Lung microvascular endothelial cell (primary cell): ENCODE measurements around the gene SDK1. TPM values are rescaled to one million over a fixed set of nuclear protein-coding genes. Genes with fewer than 3 reads are reported as not detected.

Experiments used
- DNase-seq, 2 donors: peaks; one replicate each; pipeline versions ENCODE4 v3.0.0 to v3.0.0-alpha.2; 2010; ENCODE audit warnings: low read depth in 2 of 2
- total RNA-seq: library from RNA; depleted of rRNA; stranded (reverse); fragments of >200 nt; gene quantifications from 2 replicates; pipeline ENCODE4 v1.2.1, GENCODE V29; 2014

SDK1 gene
- total RNA-seq, 1 donor from 2014 or later, result 0.79 TPM

- no peak for DNase-seq
Measured at GRCh38 chr7:4037308-4037707, 736.3 kb downstream of the SDK1 start.

GRCh38 chr7:4037877-4038276, 736.8 kb downstream of the SDK1 start:
- no peak for DNase-seq

- DNase-seq, result no peak
Measured at GRCh38 chr7:4040109-4040928, 739.3 kb downstream of the SDK1 start.

- no peak for DNase-seq
Measured at GRCh38 chr7:4042402-4043045, 741.5 kb downstream of the SDK1 start.

GRCh38 chr7:4043988-4044387, 742.9 kb downstream of the SDK1 start:
- no peak for DNase-seq

GRCh38 chr7:4045450-4045849, 744.4 kb downstream of the SDK1 start:
- DNase-seq, result no peak

- DNase-seq, result no peak
Measured at GRCh38 chr7:4045975-4046374, 744.9 kb downstream of the SDK1 start.

GRCh38 chr7:4048336-4048735, 747.3 kb downstream of the SDK1 start:
- DNase-seq, result no peak

- DNase-seq, result no peak
Measured at GRCh38 chr7:4049202-4049601, 748.1 kb downstream of the SDK1 start.

- no peak for DNase-seq
Measured at GRCh38 chr7:4050126-4050660, 749.1 kb downstream of the SDK1 start.

GRCh38 chr7:4051696-4052095, 750.6 kb downstream of the SDK1 start:
- DNase-seq, result no peak

GRCh38 chr7:4052130-4052529, 751.1 kb downstream of the SDK1 start:
- no peak for DNase-seq

GRCh38 chr7:4054158-4054557, 753.1 kb downstream of the SDK1 start:
- no peak for DNase-seq

- DNase-seq, result no peak
Measured at GRCh38 chr7:4056552-4057288, 755.7 kb downstream of the SDK1 start.

GRCh38 chr7:4057289-4057616, 756.2 kb downstream of the SDK1 start:
- DNase-seq, result no peak

- DNase-seq, result no peak
Measured at GRCh38 chr7:4058158-4058557, 757.1 kb downstream of the SDK1 start.

GRCh38 chr7:4065190-4065589, 764.1 kb downstream of the SDK1 start:
- no peak for DNase-seq

GRCh38 chr7:4066206-4066605, 765.2 kb downstream of the SDK1 start:
- DNase-seq, result no peak

- no peak for DNase-seq
Measured at GRCh38 chr7:4066626-4067475, 765.8 kb downstream of the SDK1 start.

- DNase-seq, result no peak
Measured at GRCh38 chr7:4067476-4067760, 766.4 kb downstream of the SDK1 start.

GRCh38 chr7:4067874-4068273, 766.8 kb downstream of the SDK1 start:
- no peak for DNase-seq

GRCh38 chr7:4068286-4068685, 767.2 kb downstream of the SDK1 start:
- DNase-seq, result no peak
